ENCODE measurements around the gene FAF1. TPM values are rescaled to one million over a fixed set of nuclear protein-coding genes. Genes with fewer than 3 reads are reported as not detected.

The FAF1 gene
- total and polyA plus RNA-seq, 2 of the 8 experiments (the other 6 are each of a cell fraction or from before 2014, with no cell fraction given): 10.8 to 65.9 TPM

DNA sequence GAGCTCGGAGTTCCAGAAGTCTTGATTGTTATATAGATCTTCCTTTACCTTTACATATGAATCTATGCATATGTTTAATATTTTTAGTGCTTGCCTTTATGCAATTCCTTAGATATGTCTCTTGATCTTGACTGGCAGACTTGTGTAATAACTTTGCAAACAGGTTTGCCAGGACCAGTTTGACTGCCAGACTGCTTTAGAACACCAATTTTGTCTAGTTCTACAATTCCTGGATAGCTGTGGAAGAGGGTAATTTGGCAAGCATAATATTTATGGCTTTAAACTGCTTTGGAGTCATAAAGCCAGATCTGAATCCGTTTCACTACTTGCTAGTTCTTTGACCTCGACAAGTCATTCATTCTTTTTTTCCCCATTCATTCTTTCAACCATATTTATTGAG is 250.0 kb downstream of the FAF1 start (continued):
- TF ChIP-seq, protein P1, sequence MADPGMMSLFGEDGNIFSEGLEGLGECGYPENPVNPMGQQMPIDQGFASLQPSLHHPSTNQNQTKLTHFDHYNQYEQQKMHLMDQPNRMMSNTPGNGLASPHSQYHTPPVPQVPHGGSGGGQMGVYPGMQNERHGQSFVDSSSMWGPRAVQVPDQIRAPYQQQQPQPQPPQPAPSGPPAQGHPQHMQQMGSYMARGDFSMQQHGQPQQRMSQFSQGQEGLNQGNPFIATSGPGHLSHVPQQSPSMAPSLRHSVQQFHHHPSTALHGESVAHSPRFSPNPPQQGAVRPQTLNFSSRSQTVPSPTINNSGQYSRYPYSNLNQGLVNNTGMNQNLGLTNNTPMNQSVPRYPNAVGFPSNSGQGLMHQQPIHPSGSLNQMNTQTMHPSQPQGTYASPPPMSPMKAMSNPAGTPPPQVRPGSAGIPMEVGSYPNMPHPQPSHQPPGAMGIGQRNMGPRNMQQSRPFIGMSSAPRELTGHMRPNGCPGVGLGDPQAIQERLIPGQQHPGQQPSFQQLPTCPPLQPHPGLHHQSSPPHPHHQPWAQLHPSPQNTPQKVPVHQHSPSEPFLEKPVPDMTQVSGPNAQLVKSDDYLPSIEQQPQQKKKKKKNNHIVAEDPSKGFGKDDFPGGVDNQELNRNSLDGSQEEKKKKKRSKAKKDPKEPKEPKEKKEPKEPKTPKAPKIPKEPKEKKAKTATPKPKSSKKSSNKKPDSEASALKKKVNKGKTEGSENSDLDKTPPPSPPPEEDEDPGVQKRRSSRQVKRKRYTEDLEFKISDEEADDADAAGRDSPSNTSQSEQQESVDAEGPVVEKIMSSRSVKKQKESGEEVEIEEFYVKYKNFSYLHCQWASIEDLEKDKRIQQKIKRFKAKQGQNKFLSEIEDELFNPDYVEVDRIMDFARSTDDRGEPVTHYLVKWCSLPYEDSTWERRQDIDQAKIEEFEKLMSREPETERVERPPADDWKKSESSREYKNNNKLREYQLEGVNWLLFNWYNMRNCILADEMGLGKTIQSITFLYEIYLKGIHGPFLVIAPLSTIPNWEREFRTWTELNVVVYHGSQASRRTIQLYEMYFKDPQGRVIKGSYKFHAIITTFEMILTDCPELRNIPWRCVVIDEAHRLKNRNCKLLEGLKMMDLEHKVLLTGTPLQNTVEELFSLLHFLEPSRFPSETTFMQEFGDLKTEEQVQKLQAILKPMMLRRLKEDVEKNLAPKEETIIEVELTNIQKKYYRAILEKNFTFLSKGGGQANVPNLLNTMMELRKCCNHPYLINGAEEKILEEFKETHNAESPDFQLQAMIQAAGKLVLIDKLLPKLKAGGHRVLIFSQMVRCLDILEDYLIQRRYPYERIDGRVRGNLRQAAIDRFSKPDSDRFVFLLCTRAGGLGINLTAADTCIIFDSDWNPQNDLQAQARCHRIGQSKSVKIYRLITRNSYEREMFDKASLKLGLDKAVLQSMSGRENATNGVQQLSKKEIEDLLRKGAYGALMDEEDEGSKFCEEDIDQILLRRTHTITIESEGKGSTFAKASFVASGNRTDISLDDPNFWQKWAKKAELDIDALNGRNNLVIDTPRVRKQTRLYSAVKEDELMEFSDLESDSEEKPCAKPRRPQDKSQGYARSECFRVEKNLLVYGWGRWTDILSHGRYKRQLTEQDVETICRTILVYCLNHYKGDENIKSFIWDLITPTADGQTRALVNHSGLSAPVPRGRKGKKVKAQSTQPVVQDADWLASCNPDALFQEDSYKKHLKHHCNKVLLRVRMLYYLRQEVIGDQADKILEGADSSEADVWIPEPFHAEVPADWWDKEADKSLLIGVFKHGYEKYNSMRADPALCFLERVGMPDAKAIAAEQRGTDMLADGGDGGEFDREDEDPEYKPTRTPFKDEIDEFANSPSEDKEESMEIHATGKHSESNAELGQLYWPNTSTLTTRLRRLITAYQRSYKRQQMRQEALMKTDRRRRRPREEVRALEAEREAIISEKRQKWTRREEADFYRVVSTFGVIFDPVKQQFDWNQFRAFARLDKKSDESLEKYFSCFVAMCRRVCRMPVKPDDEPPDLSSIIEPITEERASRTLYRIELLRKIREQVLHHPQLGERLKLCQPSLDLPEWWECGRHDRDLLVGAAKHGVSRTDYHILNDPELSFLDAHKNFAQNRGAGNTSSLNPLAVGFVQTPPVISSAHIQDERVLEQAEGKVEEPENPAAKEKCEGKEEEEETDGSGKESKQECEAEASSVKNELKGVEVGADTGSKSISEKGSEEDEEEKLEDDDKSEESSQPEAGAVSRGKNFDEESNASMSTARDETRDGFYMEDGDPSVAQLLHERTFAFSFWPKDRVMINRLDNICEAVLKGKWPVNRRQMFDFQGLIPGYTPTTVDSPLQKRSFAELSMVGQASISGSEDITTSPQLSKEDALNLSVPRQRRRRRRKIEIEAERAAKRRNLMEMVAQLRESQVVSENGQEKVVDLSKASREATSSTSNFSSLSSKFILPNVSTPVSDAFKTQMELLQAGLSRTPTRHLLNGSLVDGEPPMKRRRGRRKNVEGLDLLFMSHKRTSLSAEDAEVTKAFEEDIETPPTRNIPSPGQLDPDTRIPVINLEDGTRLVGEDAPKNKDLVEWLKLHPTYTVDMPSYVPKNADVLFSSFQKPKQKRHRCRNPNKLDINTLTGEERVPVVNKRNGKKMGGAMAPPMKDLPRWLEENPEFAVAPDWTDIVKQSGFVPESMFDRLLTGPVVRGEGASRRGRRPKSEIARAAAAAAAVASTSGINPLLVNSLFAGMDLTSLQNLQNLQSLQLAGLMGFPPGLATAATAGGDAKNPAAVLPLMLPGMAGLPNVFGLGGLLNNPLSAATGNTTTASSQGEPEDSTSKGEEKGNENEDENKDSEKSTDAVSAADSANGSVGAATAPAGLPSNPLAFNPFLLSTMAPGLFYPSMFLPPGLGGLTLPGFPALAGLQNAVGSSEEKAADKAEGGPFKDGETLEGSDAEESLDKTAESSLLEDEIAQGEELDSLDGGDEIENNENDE (IDR thresholded peaks at IDR 0.05; ENCODE audit: insufficient replicate concordance, low read length): no peak
- TF ChIP-seq GTF2F1 (IDR thresholded peaks at IDR 0.05; ENCODE audit: borderline replicate concordance, low read depth, low read length): no peak
- TF ChIP-seq, protein P2, sequence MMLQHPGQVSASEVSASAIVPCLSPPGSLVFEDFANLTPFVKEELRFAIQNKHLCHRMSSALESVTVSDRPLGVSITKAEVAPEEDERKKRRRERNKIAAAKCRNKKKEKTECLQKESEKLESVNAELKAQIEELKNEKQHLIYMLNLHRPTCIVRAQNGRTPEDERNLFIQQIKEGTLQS (IDR thresholded peaks at IDR 0.05; ENCODE audit: insufficient read depth, low read depth, low read length): no peak
- no peak for TF ChIP-seq ASH2L (IDR thresholded peaks at IDR 0.05; ENCODE audit: low read length)
- TF ChIP-seq FOSL1 (IDR thresholded peaks at IDR 0.05; ENCODE audit: insufficient read depth, low read depth, low read length): no peak
- TF ChIP-seq SIX5 (IDR thresholded peaks at IDR 0.05; ENCODE audit: low read depth, low read length): no peak
- no peak for TF ChIP-seq CHD2 (IDR thresholded peaks at IDR 0.05; ENCODE audit: low read length)
- TF ChIP-seq SIRT6 (IDR thresholded peaks at IDR 0.05; ENCODE audit: low read length): no peak
- no peak for TF ChIP-seq BCL11A (IDR thresholded peaks at IDR 0.05; ENCODE audit: low read depth in 2 of 2, low read length in 2 of 2)
- no peak for TF ChIP-seq RAD21 (IDR thresholded peaks at IDR 0.05 in 1 of 2, conservative IDR thresholded peaks at IDR 0.05 in 1 of 2; ENCODE audit: low read depth in 2 of 2, low read length in 2 of 2)
- no peak for TF ChIP-seq KDM1A (IDR thresholded peaks at IDR 0.05; ENCODE audit: borderline replicate concordance, low read length)
- no peak for TF ChIP-seq KDM4A (IDR thresholded peaks at IDR 0.05; ENCODE audit: low read depth, low read length, severe bottlenecking)

Measured in H1 (cell line).